ENCODE data around the gene VPS16.
"Not testable (repeated sequence)": the region's sequence is repeated elsewhere in the genome, so short reads cannot be mapped to it uniquely, and the experiment has no call there.

VPS16 gene

GRCh38 chr20:2825761-2826160 lies 14.8 kb upstream of the VPS16 start:
- no peak for TF ChIP-seq CTCF (IDR thresholded peaks at IDR 0.05)
- peaks cover 56% of the 10 kb centered on the region for H3K27me3 Mint-ChIP-seq (ENCODE audit: low read depth, poor library complexity)
- H3K36me3 Mint-ChIP-seq (ENCODE audit: low read depth), result no peaks in the 10 kb centered on the region
- DNase-seq, result no peak
- peaks cover 8% of the 10 kb centered on the region for H3K9me3 Mint-ChIP-seq
- no peak overlapping the region for H3K27ac Mint-ChIP-seq
- H3K4me1 Mint-ChIP-seq, result peaks cover 25% of the 10 kb centered on the region
- H3K4me3 Mint-ChIP-seq, result peak overlapping the region; percentile 72

DNA sequence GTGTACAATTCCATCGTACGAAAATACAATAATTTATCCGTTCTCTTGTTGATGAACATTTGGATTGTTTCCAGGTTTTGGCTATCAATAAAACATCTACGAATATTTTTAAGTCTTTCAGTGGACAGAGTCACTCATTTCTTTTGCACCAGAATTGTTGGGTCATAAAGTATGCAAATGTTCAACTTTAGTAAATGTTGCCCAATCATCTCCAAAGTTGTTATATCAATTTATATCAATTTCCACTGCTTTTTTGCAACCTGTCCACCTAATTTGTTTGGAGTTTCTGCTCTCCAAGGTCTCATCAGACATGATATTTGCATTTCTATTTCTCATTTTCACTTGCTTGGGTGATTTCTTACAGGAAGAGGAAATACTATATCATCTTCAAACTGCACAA lies 13.9 kb upstream of the VPS16 start:
- Mint-ChIP-seq H3K36me3 (ENCODE audit: low read depth) (no peaks in the 10 kb centered on the region), H3K4me3 (no peak overlapping the region), H3K9me3 (peaks cover 8% of the 10 kb centered on the region), H3K4me1 (peaks cover 22% of the 10 kb centered on the region), H3K27me3 (ENCODE audit: low read depth, poor library complexity) (peaks cover 51% of the 10 kb centered on the region), H3K27ac (no peak overlapping the region)
- no peak for DNase-seq
- TF ChIP-seq CTCF (IDR thresholded peaks at IDR 0.05), result no peak

GRCh38 chr20:2829376-2829775 lies 11.2 kb upstream of the VPS16 start:
- H3K9me3 Mint-ChIP-seq, result peaks cover 8% of the 10 kb centered on the region
- no peak overlapping the region for H3K4me3 Mint-ChIP-seq
- TF ChIP-seq CTCF (IDR thresholded peaks at IDR 0.05), result no peak
- DNase-seq, result no peak
- H3K4me1 Mint-ChIP-seq, result peaks cover 16% of the 10 kb centered on the region
- no peak overlapping the region for H3K27ac Mint-ChIP-seq
- peaks cover 5% of the 10 kb centered on the region for H3K36me3 Mint-ChIP-seq (ENCODE audit: low read depth)
- H3K27me3 Mint-ChIP-seq (ENCODE audit: low read depth, poor library complexity), result peaks cover 45% of the 10 kb centered on the region

DNA sequence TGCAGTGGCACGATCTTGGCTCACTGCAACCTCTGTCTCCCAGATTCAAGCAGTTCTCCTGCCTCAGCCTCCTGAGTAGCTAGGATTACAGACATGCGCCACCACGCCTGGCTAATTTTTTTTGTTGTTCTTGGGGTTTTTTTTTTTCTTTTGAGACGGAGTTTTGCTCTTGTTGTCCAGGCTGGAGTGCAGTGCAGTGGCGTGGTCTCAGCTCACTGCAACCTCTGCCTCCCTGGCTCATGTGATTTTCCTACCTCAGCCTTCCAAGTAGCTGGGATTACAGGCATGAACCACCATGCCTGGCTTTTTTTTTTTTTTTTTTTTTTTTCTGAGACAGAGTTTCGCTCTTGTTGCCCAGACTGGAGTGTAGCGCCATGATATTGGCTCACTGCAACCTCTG lies 9.3 kb upstream of the VPS16 start:
- not testable (repeated sequence) for H3K27ac Mint-ChIP-seq, DNase-seq, H3K9me3 Mint-ChIP-seq, H3K4me3 Mint-ChIP-seq, H3K4me1 Mint-ChIP-seq
- Mint-ChIP-seq H3K36me3 (ENCODE audit: low read depth) (peaks cover 20% of the 10 kb centered on the region), H3K27me3 (ENCODE audit: low read depth, poor library complexity) (peaks cover 38% of the 10 kb centered on the region)

DNA sequence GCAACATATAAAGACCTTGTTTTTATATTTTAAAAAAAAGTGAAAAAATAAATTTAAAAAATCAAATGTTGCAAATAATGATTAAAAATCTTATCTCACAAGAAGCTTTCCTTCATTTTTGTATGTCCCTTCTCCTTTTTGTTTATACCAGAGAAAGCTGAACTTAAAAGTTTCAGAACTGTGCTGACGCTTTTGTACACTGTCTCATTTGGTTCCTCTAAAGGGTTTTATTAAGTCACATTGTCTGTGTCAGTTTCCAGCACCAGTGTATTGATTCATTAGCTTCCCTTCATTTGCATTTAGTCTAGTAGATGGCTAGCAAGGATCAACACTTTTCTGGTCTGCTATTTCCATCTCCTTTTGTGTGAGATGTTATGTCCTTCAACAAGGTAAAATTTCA lies 6.8 kb upstream of the VPS16 start:
- H3K36me3 Mint-ChIP-seq (ENCODE audit: low read depth), result peaks cover 45% of the 10 kb centered on the region
- no peak overlapping the region for H3K4me3 Mint-ChIP-seq
- no peak for DNase-seq
- H3K4me1 Mint-ChIP-seq, result no peaks in the 10 kb centered on the region
- no peak overlapping the region for H3K27ac Mint-ChIP-seq
- TF ChIP-seq CTCF (IDR thresholded peaks at IDR 0.05), result no peak
- peaks cover 15% of the 10 kb centered on the region for H3K27me3 Mint-ChIP-seq (ENCODE audit: low read depth, poor library complexity)
- H3K9me3 Mint-ChIP-seq, result no peaks in the 10 kb centered on the region

GRCh38 chr20:2834401-2835110 lies 6.0 kb upstream of the VPS16 start:
- H3K27ac Mint-ChIP-seq, result no peak overlapping the region
- H3K9me3 Mint-ChIP-seq, result no peaks in the 10 kb centered on the region
- H3K4me3 Mint-ChIP-seq, result no peak overlapping the region
- peaks cover 45% of the 10 kb centered on the region for H3K36me3 Mint-ChIP-seq (ENCODE audit: low read depth)
- DNase-seq, result no peak
- H3K4me1 Mint-ChIP-seq, result peaks cover 7% of the 10 kb centered on the region
- no peak for TF ChIP-seq CTCF (IDR thresholded peaks at IDR 0.05)
- peaks cover 7% of the 10 kb centered on the region for H3K27me3 Mint-ChIP-seq (ENCODE audit: low read depth, poor library complexity)

Data from nephron progenitor cell (in vitro differentiated cells).